ENCODE data around the gene OPA3.
A peak's percentile ranks its signal among the peaks of the same experiment; 100 is the strongest.

OPA3 gene

GRCh38 chr19:45591638-45592005 lies 7.0 kb upstream of the OPA3 start:
- no peak for TF ChIP-seq CTCF (IDR thresholded peaks at IDR 0.05; ENCODE audit: control extremely low read depth, extremely low read depth, low read depth, missing control alignments)
- no peak for DNase-seq (ENCODE audit: extremely low spot score)
- CTCF ChIA-PET, result interaction anchor here (0.8 to 2.2 kb wide), 8 partner anchors 11 to 102 kb away, joined by 3 to 16 read pairs (median 4); no protein-coding TSS in a partner anchor
- POLR2A ChIA-PET, result no interaction called here

- POLR2A ChIA-PET, result no interaction called here
Measured at GRCh38 chr19:45591004-45591637, 6.5 kb upstream of the OPA3 start.

GRCh38 chr19:45590300-45591003 lies 5.8 kb upstream of the OPA3 start:
- CTCF ChIA-PET, result interaction anchor here (0.6 to 2.2 kb wide), 10 partner anchors 12 to 103 kb away, joined by 3 to 16 read pairs (median 4); no protein-coding TSS in a partner anchor
- POLR2A ChIA-PET, result no interaction called here
- DNase-seq (ENCODE audit: extremely low spot score), result peak; percentile 10
- TF ChIP-seq CTCF (IDR thresholded peaks at IDR 0.05; ENCODE audit: control extremely low read depth, extremely low read depth, low read depth, missing control alignments), result no peak

More at GRCh38 chr19:45591004-45591637, 6.5 kb upstream of the OPA3 start:
- peak; percentile 58 for TF ChIP-seq CTCF (IDR thresholded peaks at IDR 0.05; ENCODE audit: control extremely low read depth, extremely low read depth, low read depth, missing control alignments)
- DNase-seq (ENCODE audit: extremely low spot score), result peak; percentile 44
- CTCF ChIA-PET, result interaction anchor here (0.6 to 2.2 kb wide), 13 partner anchors 11 to 103 kb away, joined by 3 to 16 read pairs (median 4); no protein-coding TSS in a partner anchor

- ChIA-PET POLR2A (no interaction called here), CTCF (interaction anchor here (1.5 to 2.2 kb wide), 3 partner anchors 26 to 52 kb away, joined by 4 to 16 read pairs (median 9); no protein-coding TSS in a partner anchor)
- DNase-seq (ENCODE audit: extremely low spot score), result no peak
- TF ChIP-seq CTCF (IDR thresholded peaks at IDR 0.05; ENCODE audit: control extremely low read depth, extremely low read depth, low read depth, missing control alignments), result no peak
Measured at GRCh38 chr19:45589768-45590167, 5.2 kb upstream of the OPA3 start.

GRCh38 chr19:45587873-45588272 lies 3.3 kb upstream of the OPA3 start:
- ChIA-PET POLR2A (no interaction called here), CTCF (interaction anchor here (1.6 to 1.8 kb wide), 2 partner anchors 9 to 54 kb away, joined by 3 to 9 read pairs; no protein-coding TSS in a partner anchor)
- DNase-seq (ENCODE audit: extremely low spot score), result no peak
- no peak for TF ChIP-seq CTCF (IDR thresholded peaks at IDR 0.05; ENCODE audit: control extremely low read depth, extremely low read depth, low read depth, missing control alignments)

GRCh38 chr19:45585158-45585577 lies 566 bp upstream of the OPA3 start:
- TF ChIP-seq CTCF (IDR thresholded peaks at IDR 0.05; ENCODE audit: control extremely low read depth, extremely low read depth, low read depth, missing control alignments), result no peak

More at GRCh38 chr19:45585158-45585577, 566 bp upstream of the OPA3 start:
- DNase-seq (ENCODE audit: extremely low spot score), result peak; percentile 28
- ChIA-PET POLR2A (no interaction called here), CTCF (interaction anchor here (0.7 to 2.1 kb wide), 5 partner anchors 8 to 108 kb away, joined by 3 to 4 read pairs (median 3); partner anchors contain the start of gene QPCTL)
